Keratinocyte (primary cell): ENCODE results near the gene PAN3. TPM values are rescaled to one million over a fixed set of nuclear protein-coding genes. Genes with fewer than 3 reads are reported as not detected.

Experiments used
- DNase-seq: peaks from one replicate; pipeline ENCODE4 v3.0.0-alpha.2; 2011; ENCODE audit warnings: low read depth, missing footprints, low spot score
- FAIRE-seq: peaks from 2 replicates; lab custom pipeline; 2011; peaks lifted over from hg19 to GRCh38; lab: Jason Lieb, UNC
- H2AFZ ChIP-seq: 2 replicates; pipeline ENCODE4 v1.6.0; 2012; ENCODE audit warnings: low read length, control low read depth, inconsistent platforms; ENCODE audit not compliant: control insufficient read depth
- H3K27ac ChIP-seq: 2 replicates; pipeline ENCODE4 v1.5.1; 2011; ENCODE audit warnings: low read length; ENCODE audit not compliant: control insufficient read depth, insufficient read depth
- H3K27me3 ChIP-seq: 3 replicates; pipeline ENCODE4 v1.6.0; 2011; ENCODE audit warnings: low read length; ENCODE audit not compliant: control insufficient read depth, insufficient read depth; ENCODE audit errors: extremely low read depth
- H3K36me3 ChIP-seq, 2 experiments: 2 replicates in 1 of 2; 3 replicates in 1 of 2; pipeline ENCODE4 v1.5.1; 2011; ENCODE audit warnings: low read length in 2 of 2, mild to moderate bottlenecking in 1 of 2; ENCODE audit not compliant: control insufficient read depth in 2 of 2, insufficient read depth in 2 of 2; ENCODE audit errors: extremely low read depth in 1 of 2
- H3K4me1 ChIP-seq: 3 replicates; pipeline ENCODE4 v1.5.1; 2011; ENCODE audit warnings: low read length; ENCODE audit not compliant: control insufficient read depth, insufficient read depth; ENCODE audit errors: extremely low read depth
- H3K4me2 ChIP-seq: 3 replicates; pipeline ENCODE4 v1.6.0; 2011; ENCODE audit warnings: low read depth, low read length; ENCODE audit not compliant: control insufficient read depth, insufficient read depth; ENCODE audit errors: extremely low read depth
- H3K4me3 ChIP-seq, 3 experiments: fragments of 200-600 bp in 1 of 3; sonication (generic) in 1 of 3; 2 replicates in 2 of 3; 3 replicates in 1 of 3; pipeline ENCODE4 v1.5.1; 2011 to 2016; ENCODE audit warnings: low read length in 3 of 3, mild to moderate bottlenecking in 3 of 3, control low read depth in 2 of 3, inconsistent platforms in 1 of 3, low read depth in 1 of 3, mixed read lengths in 1 of 3, mixed run types in 1 of 3, moderate library complexity in 1 of 3; ENCODE audit not compliant: control insufficient read depth in 2 of 3, insufficient read depth in 2 of 3; ENCODE audit errors: extremely low read depth in 1 of 3
- H3K79me2 ChIP-seq: 2 replicates; pipeline ENCODE4 v1.6.0; 2012; ENCODE audit warnings: low read length; ENCODE audit not compliant: control insufficient read depth, insufficient read depth
- H3K9ac ChIP-seq: 3 replicates; pipeline ENCODE4 v1.6.0; 2011; ENCODE audit warnings: low read length; ENCODE audit not compliant: control insufficient read depth, insufficient read depth; ENCODE audit errors: extremely low read depth
- H3K9me1 ChIP-seq: 3 replicates; pipeline ENCODE4 v1.6.0; 2011; ENCODE audit warnings: low read length; ENCODE audit not compliant: control insufficient read depth, insufficient read depth; ENCODE audit errors: extremely low read depth
- H3K9me3 ChIP-seq: 2 replicates; pipeline ENCODE4 v1.5.1; 2012; ENCODE audit warnings: low read depth, low read length; ENCODE audit not compliant: control insufficient read depth
- H4K20me1 ChIP-seq: 3 replicates; pipeline ENCODE4 v1.6.0; 2011; ENCODE audit warnings: low read length; ENCODE audit not compliant: control insufficient read depth, insufficient read depth; ENCODE audit errors: extremely low read depth
- EZH2 ChIP-seq: IDR thresholded peaks from one replicate; pipeline ENCODE4 v1.6.1; 2012; ENCODE audit warnings: inconsistent platforms, mild to moderate bottlenecking, low read length, moderate library complexity
- dilution Hi-C: fragments of 300-500 bp; cut with MboI; formaldehyde crosslinking; loops from one replicate; pipeline ENCODE4 v1.7.0; 2020; ENCODE audit warnings: low sequenced_read_pairs; ENCODE audit not compliant: extremely low pct_ligation_motif_present
- polyA plus RNA-seq, 5 experiments: library from polyadenylated mRNA; depleted of rRNA in 3 of 5; stranded (reverse) in 3 of 5; stranded (forward) in 1 of 5; unstranded in 1 of 5; fragments of >200 nt; gene quantifications; 1 replicate in 1 of 5; 2 replicates in 3 of 5; 3 replicates in 1 of 5; pipeline versions ENCODE4 v1.2.1 to v1.2.3, GENCODE V29; 2011 to 2012; ENCODE audit warnings: missing spikeins in 2 of 5, low read depth in 1 of 5, low replicate concordance in 1 of 5
- TF ChIP-seq, protein P1 (sequence below), 3 experiments: IDR thresholded peaks in 1 of 3; conservative IDR thresholded peaks in 1 of 3; optimal IDR thresholded peaks in 1 of 3; 2 replicates in 2 of 3; 3 replicates in 1 of 3; pipeline versions ENCODE3 to v1.5.1; 2011; ENCODE audit warnings: low read length in 3 of 3, mild to moderate bottlenecking in 3 of 3, moderate library complexity in 2 of 3, control low read depth in 1 of 3, inconsistent platforms in 1 of 3; ENCODE audit not compliant: insufficient read depth in 2 of 3; ENCODE audit errors: extremely low read depth in 1 of 3

Gene PAN3
- polyA plus RNA-seq, 1 donor (not counting 4 experiments of a cell fraction or from before 2014, with no cell fraction given) = 16.8 TPM

GRCh38 chr13:28316836-28317235 lies 178.5 kb downstream of the PAN3 start:
- no peak overlapping the region for H3K4me2 ChIP-seq
- H3K27ac ChIP-seq = no peak overlapping the region
- TF ChIP-seq EZH2 = no peak
- TF ChIP-seq, protein P1, sequence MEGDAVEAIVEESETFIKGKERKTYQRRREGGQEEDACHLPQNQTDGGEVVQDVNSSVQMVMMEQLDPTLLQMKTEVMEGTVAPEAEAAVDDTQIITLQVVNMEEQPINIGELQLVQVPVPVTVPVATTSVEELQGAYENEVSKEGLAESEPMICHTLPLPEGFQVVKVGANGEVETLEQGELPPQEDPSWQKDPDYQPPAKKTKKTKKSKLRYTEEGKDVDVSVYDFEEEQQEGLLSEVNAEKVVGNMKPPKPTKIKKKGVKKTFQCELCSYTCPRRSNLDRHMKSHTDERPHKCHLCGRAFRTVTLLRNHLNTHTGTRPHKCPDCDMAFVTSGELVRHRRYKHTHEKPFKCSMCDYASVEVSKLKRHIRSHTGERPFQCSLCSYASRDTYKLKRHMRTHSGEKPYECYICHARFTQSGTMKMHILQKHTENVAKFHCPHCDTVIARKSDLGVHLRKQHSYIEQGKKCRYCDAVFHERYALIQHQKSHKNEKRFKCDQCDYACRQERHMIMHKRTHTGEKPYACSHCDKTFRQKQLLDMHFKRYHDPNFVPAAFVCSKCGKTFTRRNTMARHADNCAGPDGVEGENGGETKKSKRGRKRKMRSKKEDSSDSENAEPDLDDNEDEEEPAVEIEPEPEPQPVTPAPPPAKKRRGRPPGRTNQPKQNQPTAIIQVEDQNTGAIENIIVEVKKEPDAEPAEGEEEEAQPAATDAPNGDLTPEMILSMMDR (optimal IDR thresholded peaks at IDR 0.05 in 1 of 3, IDR thresholded peaks at IDR 0.05 in 1 of 3, conservative IDR thresholded peaks at IDR 0.05 in 1 of 3; ENCODE audit: extremely low read depth in 1 of 3, insufficient read depth in 2 of 3, low read length in 3 of 3) = no peak
- DNase-seq (no peak), FAIRE-seq (no peak)
- no peaks in the 10 kb centered on the region for H3K27me3 ChIP-seq
- H3K36me3 ChIP-seq = no peaks in the 10 kb centered on the region
- dilution Hi-C loops = no loop called here
- H3K9ac ChIP-seq = no peak overlapping the region
- no peaks in the 10 kb centered on the region for H3K79me2 ChIP-seq
- no peak overlapping the region for H3K4me3 ChIP-seq
- no peaks in the 10 kb centered on the region for H3K9me3 ChIP-seq
- no peak overlapping the region for H2AFZ ChIP-seq
- no peaks in the 10 kb centered on the region for H3K9me1 ChIP-seq
- H4K20me1 ChIP-seq = no peaks in the 10 kb centered on the region
- no peaks in the 10 kb centered on the region for H3K4me1 ChIP-seq

- H3K27me3 ChIP-seq = no peaks in the 10 kb centered on the region
- no peaks in the 10 kb centered on the region for H3K36me3 ChIP-seq
- H2AFZ ChIP-seq = no peak overlapping the region
- no peak overlapping the region for H3K4me3 ChIP-seq
- FAIRE-seq (no peak), DNase-seq (no peak)
- H3K27ac ChIP-seq = no peak overlapping the region
- no peaks in the 10 kb centered on the region for H3K9me3 ChIP-seq
- no peak overlapping the region for H3K4me2 ChIP-seq
- no peaks in the 10 kb centered on the region for H3K79me2 ChIP-seq
- no peak for TF ChIP-seq EZH2
- TF ChIP-seq, protein P1 (optimal IDR thresholded peaks at IDR 0.05 in 1 of 3, IDR thresholded peaks at IDR 0.05 in 1 of 3, conservative IDR thresholded peaks at IDR 0.05 in 1 of 3; ENCODE audit: extremely low read depth in 1 of 3, insufficient read depth in 2 of 3, low read length in 3 of 3) = no peak
- dilution Hi-C loops = no loop called here
- H3K9ac ChIP-seq = no peak overlapping the region
- H3K4me1 ChIP-seq = no peaks in the 10 kb centered on the region
- H3K9me1 ChIP-seq = no peaks in the 10 kb centered on the region
- no peaks in the 10 kb centered on the region for H4K20me1 ChIP-seq
These were observed 180.2 kb downstream of the PAN3 start for GRCh38 chr13:28318496-28318895.
